Fibroblast of gingiva (primary cell): ENCODE results near the gene VAX1.

Source experiments
- DNase-seq: peaks from one replicate; pipeline ENCODE4 v3.0.0-alpha.2; 2011; ENCODE audit warnings: low read depth

Gene VAX1

GRCh38 chr10:117163954-117164548, 26.0 kb upstream of the VAX1 start:
- no peak for DNase-seq

DNA sequence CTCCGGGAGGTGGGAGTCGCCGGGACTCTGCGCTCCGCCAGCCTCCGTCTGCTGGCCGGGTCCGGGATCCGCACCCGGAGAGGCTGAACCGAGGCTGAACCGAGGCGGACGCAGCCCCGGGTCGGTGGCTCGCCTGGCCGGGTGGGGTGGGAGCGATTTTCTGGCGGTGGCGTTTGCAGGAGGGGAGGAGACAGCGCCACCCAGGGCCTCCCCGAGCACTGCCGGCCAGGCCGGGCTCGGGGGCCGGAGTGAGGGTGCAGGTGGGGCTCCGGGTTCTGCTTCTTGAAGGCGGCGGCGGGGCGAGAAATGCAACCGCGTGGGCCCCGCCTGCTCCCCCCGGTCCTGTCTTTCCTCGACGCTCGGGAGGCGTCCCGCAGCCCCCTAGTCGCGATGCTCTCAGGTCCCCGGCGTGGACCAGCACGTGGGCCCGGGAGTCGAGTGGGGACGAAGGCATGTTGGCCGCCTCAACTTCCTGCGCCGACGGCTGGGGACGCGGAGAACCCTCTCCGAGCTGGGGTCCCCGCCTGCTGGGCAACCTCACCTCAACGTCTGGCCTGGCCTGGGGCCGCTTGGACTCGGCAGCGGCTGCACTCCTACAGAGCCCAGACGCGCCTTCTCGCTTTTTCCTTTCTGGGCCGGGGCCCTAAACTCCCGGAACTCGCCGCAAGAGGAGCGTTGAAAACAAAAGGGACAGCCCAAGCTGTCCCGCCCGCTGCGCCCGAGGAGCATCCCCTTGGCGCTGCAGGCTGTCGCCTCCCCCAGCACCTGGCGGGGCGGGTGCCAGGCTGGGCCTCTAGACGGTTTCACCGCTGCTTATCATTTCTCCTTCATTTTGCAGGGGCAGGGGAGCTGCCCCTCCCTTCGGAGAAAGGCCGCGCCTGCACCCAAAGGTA, 25.2 kb upstream of the VAX1 start:
- DNase-seq = no peak

DNA sequence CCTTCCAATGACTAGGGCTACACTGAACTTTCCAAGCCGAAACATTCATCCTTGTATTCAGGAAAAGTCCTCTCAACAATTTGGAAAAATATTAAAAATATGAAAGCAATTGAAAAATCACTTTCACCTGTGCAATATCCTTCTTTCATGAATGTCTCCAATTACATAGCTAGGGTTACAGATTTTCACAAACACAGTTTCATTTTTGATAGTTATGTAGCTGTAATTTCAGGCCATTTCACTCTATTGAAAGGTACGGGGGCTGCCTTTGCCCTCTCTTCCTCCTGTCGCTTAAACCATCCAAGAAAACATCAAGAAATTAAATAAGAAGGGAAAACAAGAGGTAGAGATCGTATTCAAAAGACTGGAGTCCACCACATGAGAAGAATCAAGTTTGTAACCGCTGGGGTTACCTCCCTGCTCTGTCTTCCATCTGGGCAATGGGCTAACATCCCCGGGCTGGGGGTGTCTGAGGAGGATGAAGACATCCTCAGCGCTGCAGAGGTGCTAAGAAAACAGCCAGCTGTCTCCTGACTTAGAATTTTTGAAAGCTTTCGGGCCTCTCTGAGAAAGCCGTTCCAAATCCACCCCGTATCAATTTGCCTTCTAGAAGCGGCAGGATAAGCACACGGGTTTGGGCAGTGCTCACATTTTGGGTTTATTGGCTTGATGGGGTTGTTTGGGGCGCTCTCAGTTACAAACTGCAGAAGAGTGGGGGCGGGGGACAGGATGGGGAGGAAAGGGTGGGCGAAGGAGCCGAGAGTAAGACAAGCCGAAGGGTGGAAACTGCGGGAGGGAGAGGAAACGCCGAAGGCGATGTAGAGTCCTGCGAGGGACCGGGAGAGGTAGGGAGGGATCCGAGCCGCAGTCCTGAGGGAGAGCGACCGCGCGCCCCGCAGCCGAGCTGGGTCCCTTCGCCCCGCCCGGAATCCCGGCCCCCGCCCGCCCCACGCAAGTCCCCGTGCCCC, 24.3 kb upstream of the VAX1 start:
- DNase-seq = no peak

GRCh38 chr10:117161386-117162033, 23.4 kb upstream of the VAX1 start:
- DNase-seq = no peak

GRCh38 chr10:117160567-117160966, 22.5 kb upstream of the VAX1 start:
- no peak for DNase-seq

- no peak for DNase-seq
These were observed 21.3 kb upstream of the VAX1 start for GRCh38 chr10:117159390-117159789.

DNA sequence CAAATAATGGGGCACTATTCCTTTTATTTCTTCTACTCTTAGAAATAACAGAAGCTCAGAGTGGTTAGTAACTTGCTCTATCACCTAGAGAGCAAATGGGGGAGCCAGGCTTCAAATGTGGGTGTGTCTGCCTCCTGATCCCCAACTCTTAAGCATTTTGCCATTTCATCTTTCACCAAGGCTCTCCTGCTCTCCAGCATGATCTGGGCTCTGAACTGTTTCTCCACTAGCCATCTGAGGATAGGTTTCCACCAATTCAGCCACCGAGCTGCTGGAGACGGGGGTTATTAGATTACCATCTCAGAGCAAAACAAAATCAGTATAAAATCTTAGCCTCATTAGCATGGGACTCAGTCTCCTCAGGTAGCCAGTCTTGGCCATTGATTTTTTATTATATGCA, 20.2 kb upstream of the VAX1 start:
- no peak for DNase-seq

DNA sequence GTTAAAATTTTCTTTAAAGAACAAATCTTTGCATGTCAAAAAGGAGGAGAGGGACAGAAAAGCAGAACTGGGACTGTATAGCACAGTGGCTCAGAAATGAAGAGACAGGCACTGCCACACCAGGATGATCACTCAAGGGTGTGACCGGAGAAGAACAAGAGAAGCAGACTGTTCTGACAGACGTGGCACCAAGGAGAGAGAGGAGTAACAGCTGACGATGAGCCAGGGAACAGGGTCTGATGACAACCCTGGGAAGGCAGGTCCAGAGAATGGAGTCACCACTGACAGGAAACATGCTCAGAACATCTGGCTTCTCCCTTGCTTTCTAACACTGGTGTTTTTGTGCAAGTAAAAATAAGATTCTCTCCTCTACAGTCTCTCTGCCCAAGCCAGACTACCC, 14.6 kb upstream of the VAX1 start:
- DNase-seq = no peak

- DNase-seq = no peak
These were observed 10.2 kb upstream of the VAX1 start for GRCh38 chr10:117148284-117148683.

- no peak for DNase-seq
These were observed 6.9 kb upstream of the VAX1 start for GRCh38 chr10:117145019-117145418.

- DNase-seq = no peak
These were observed 5.2 kb upstream of the VAX1 start for GRCh38 chr10:117143103-117143823.

DNA sequence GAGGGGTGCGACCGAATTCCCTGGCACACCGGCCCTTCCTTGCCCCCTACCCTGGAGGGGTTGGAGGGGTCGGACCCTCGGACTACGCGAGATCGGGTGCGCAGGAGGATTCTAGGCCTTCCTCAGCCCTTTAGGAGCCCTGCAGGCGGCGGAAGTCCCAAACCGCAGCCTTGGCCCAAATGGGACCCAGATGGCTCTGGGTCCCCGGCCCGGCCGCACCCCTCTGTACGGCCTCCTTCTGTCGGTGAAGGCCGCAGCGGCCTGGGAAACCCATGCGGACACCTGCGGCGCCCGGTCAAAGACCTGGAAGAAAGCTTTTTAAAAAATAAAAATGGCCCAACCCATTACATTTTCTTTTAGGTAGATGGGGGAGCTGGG, 2.4 kb upstream of the VAX1 start:
- DNase-seq = no peak

- no peak for DNase-seq
These were observed 1.8 kb upstream of the VAX1 start for GRCh38 chr10:117139581-117140524.

DNA sequence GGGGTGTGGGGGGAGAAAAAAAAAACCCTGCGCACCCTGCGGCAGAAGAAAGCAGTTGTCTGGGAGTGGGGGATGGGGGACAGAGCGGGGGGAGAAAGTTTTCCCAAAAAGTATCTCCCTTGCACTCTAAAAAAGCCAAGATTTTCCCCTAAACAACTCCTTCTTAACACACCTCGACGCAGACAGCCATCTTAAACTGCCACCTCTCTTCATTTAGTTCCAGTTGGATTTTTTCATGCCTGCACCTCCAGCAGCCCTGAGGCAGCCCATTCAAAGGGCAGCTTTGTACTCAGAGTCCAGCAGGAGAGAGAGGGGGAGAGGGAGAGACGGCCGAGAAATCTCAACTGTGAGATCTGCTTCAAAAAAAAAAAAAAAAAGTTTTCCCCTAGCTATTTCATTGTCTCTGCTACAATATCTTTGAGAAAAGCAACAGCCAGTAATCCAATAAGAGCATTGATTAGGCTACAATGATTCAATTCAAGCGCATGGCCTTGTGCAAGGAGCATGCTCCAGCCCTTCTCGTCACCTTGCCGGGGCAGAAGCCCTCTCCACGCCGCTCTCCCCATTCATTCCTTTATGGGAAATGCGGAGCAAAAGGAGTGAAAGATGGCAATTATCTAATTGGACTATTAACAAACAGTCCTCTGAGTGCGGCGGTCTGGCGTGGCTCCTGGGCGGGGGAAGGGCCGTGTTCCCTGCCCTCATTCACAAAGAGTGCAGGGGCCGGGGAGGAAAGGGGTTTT, 939 bp upstream of the VAX1 start:
- DNase-seq = no peak

GRCh38 chr10:117137031-117137910, 799 bp downstream of the VAX1 start:
- no peak for DNase-seq

GRCh38 chr10:117136391-117136975, 1.6 kb downstream of the VAX1 start:
- no peak for DNase-seq

- no peak for DNase-seq
These were observed 2.5 kb downstream of the VAX1 start for GRCh38 chr10:117135480-117136140.

GRCh38 chr10:117135026-117135372, 3.1 kb downstream of the VAX1 start:
- no peak for DNase-seq
